Mesenteric fat pad (tissue), 1 donor: ENCODE results near the gene FAM135A. TPM values are rescaled to one million over a fixed set of nuclear protein-coding genes. Genes with fewer than 3 reads are reported as not detected.
"Not testable (repeated sequence)": the region's sequence is repeated elsewhere in the genome, so short reads cannot be mapped to it uniquely, and the experiment has no call there.

Experiments
- DNase-seq: peaks from one replicate; pipeline ENCODE4 v3.0.0-alpha.2; 2020; ENCODE audit warnings: low spot score
- total RNA-seq: library from RNA; stranded (reverse); fragmentation: NEBNext Ultra II Directional; extraction: Animal tissue kit (Norgen Biotek cat#: 25700); gene quantifications from one replicate; pipeline ENCODE4 v1.2.1, GENCODE V29; 2021
- donor health status: DM: yes; HTN: yes; CAD: no.

The FAM135A gene
- total RNA-seq, 1 donor from 2014 or later: 11.6 TPM

DNA sequence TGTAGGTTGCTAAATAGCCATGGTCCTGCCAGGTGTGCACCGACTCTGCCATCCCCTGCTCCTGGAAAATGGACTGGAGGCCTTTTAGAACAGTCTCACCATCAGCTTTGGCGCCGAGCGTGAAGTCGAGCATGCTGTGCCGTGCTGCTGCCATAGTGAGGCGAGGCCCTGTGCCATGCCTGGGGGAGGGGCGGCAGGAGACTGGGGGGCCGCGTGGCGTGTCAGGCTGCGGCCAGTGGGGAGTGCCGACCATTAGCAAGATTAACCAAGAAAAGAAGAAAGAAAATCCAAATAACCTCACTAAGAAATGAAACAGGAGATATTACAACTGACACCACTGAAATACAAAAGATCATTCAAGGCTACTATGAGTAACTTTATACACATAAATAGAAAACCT lies 195.9 kb downstream of the FAM135A start:
- not testable (repeated sequence) for DNase-seq

Other genes starting within 250 kb of the FAM135A start
- gene COL9A1, start 110.4 kb upstream of the FAM135A start, total RNA-seq: not detected
- gene SDHAF4, start 153.4 kb downstream of the FAM135A start, total RNA-seq: 10.5 TPM